PC-9 (cell line): ENCODE data around the gene MYH6. TPM values are rescaled to one million over a fixed set of nuclear protein-coding genes. Genes with fewer than 3 reads are reported as not detected.

Experiments used
- BruUV-seq: library from RNA; stranded (reverse); fragments of 400-500 nt; replicated peaks from 2 replicates; lab custom pipeline; 2021; lab: Mats Ljungman, UMichigan
- CTCF ChIA-PET: fragments of 300-600 bp; sonication (Branson Sonifier 250); formaldehyde crosslinking; loops from one replicate; lab custom pipeline; 2022; ENCODE audit warnings: antibody characterized with exemption; lab: Charles Lee
- POLR2A ChIA-PET: fragments of 300-600 bp; sonication (Branson Sonifier 250); formaldehyde crosslinking; loops from one replicate; lab custom pipeline; 2022; ENCODE audit warnings: antibody characterized with exemption; ENCODE audit not compliant: unreplicated experiment; lab: Charles Lee
- DNase-seq, 2 experiments: peaks; one replicate each; pipeline versions ENCODE4 v3.0.0 to v3.0.0-alpha.2; 2015 to 2022; ENCODE audit warnings: mixed read lengths in 1 of 2
- H2AFZ ChIP-seq: fragments of 200-600 bp; sonication (generic); 2 replicates; pipeline ENCODE4 v1.8.1; 2017; ENCODE audit warnings: antibody characterized with exemption
- H3F3A ChIP-seq: fragments of 200-600 bp; sonication (generic); 2 replicates; pipeline ENCODE4 v1.8.1; 2017; ENCODE audit warnings: antibody characterized with exemption, mild to moderate bottlenecking, low read depth; ENCODE audit not compliant: insufficient read depth
- H3K27ac ChIP-seq: fragments of 200-600 bp; sonication (generic); 2 replicates; pipeline ENCODE4 v1.6.1; 2016; ENCODE audit warnings: mixed run types
- H3K27me3 ChIP-seq: fragments of 200-600 bp; sonication (generic); 2 replicates; pipeline ENCODE4 v1.6.1; 2016; ENCODE audit warnings: low read depth, mixed run types; ENCODE audit not compliant: insufficient read depth
- H3K36me3 ChIP-seq: fragments of 200-600 bp; sonication (generic); 2 replicates; pipeline ENCODE4 v1.6.1; 2016; ENCODE audit warnings: low read depth, mixed run types
- H3K4me1 ChIP-seq: fragments of 200-600 bp; sonication (generic); replicated peaks from 2 replicates; pipeline ENCODE4 v1.6.1; 2016; ENCODE audit warnings: mixed run types; ENCODE audit not compliant: insufficient read depth
- H3K4me2 ChIP-seq: fragments of 200-600 bp; sonication (generic); 2 replicates; pipeline ENCODE4 v1.6.1; 2017; ENCODE audit warnings: mixed run types
- H3K4me3 ChIP-seq: fragments of 200-600 bp; sonication (generic); 2 replicates; pipeline ENCODE4 v1.6.1; 2016; ENCODE audit warnings: mixed run types
- H3K79me2 ChIP-seq: fragments of 200-600 bp; sonication (generic); 2 replicates; pipeline ENCODE4 v1.6.1; 2017; ENCODE audit warnings: low read depth, mixed run types
- H3K9me2 ChIP-seq: fragments of 200-600 bp; sonication (generic); 2 replicates; pipeline ENCODE4 v1.8.1; 2017; ENCODE audit warnings: mild to moderate bottlenecking; ENCODE audit not compliant: insufficient read depth
- H3K9me3 ChIP-seq: fragments of 200-600 bp; sonication (generic); 2 replicates; pipeline ENCODE4 v1.8.1; 2016; ENCODE audit warnings: low read depth; ENCODE audit not compliant: insufficient read depth
- H4K20me1 ChIP-seq: fragments of 200-600 bp; sonication (generic); 2 replicates; pipeline ENCODE4 v1.8.1; 2017; ENCODE audit not compliant: insufficient read depth
- EZH2 ChIP-seq: fragments of 200-600 bp; sonication (generic); IDR thresholded peaks from 2 replicates; pipeline ENCODE4 v1.8.0; 2017; ENCODE audit warnings: antibody characterized with exemption, low read depth
- intact Hi-C: fragments of 100-400 bp; cut with micrococcal nuclease; formaldehyde crosslinking; loops from one replicate; pipeline ENCODE4 v1.10.0; 2022; ENCODE audit not compliant: unreplicated experiment
- total RNA-seq: library from RNA; stranded (reverse); gene quantifications from 2 replicates; pipeline ENCODE4 v1.2.3, GENCODE V29; 2021
- TF ChIP-seq, protein P1 (sequence below): fragments of 200-600 bp; sonication (generic); conservative IDR thresholded peaks from 2 replicates; pipeline ENCODE4 v1.6.1; 2017; ENCODE audit warnings: mixed run types, antibody characterized with exemption, mild to moderate bottlenecking, moderate library complexity

MYH6 gene
- total RNA-seq, 1 experiment from 2014 or later, result not detected

DNA sequence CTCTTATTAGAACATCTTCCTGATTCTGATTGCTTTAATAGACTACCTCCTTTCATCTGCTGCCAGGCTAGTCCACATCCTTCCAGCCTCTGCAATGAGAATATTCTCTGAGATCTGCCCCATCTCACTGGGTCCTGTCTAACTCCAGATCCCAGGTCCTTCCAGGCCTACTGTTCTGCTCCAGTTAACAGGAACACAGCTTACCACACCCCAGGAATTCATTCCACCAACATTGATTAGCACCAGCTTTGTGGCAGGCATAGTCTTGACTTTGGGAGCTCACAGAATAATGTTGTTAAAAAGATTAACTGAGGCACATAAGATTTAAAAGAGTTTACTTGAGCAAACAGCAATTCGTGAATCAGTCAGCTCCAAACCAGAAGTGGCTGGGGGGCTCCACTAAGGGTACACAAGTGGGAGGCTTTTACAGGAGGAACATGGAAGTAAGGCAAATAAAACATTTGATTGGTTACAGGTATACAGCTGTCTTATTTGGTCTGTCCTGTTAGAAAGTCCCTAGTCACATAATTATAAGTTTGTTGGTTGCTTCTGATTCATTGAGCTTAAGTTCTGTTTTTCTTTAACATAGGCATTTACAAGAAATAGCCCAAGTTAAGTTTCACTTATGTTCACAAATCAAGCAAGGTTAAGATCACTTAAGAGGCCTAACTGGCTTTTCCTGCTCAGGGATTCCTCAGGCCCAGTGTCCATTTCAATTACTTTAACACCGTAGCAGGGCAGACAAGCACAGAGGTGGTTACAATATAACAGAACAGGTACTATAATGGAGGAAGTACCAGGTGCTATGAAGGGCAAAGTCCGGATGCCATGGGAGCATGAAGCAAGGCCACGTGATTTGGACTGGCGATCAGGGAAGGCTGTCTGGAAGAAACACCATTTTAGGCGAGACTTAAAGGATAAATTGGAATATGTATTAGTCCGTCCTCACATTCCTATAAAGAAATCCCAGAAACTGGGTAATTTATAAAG is 39.6 kb upstream of the MYH6 start:
- Histone ChIP-seq H3K79me2 (no peaks in the 10 kb centered on the region), H3K27ac (no peak overlapping the region), H3K9me3 (no peaks in the 10 kb centered on the region), H3K4me3 (no peak overlapping the region), H3K4me1 (no peaks in the 10 kb centered on the region), H3F3A (no peaks in the 10 kb centered on the region), H3K9me2 (no peaks in the 10 kb centered on the region), H3K4me2 (no peak overlapping the region), H3K36me3 (no peaks in the 10 kb centered on the region), H4K20me1 (no peaks in the 10 kb centered on the region), H2AFZ (no peak overlapping the region), H3K27me3 (peaks cover 23% of the 10 kb centered on the region)
- BruUV-seq, result no TSS peak
- POLR2A ChIA-PET, result no interaction called here
- TF ChIP-seq, protein P1, sequence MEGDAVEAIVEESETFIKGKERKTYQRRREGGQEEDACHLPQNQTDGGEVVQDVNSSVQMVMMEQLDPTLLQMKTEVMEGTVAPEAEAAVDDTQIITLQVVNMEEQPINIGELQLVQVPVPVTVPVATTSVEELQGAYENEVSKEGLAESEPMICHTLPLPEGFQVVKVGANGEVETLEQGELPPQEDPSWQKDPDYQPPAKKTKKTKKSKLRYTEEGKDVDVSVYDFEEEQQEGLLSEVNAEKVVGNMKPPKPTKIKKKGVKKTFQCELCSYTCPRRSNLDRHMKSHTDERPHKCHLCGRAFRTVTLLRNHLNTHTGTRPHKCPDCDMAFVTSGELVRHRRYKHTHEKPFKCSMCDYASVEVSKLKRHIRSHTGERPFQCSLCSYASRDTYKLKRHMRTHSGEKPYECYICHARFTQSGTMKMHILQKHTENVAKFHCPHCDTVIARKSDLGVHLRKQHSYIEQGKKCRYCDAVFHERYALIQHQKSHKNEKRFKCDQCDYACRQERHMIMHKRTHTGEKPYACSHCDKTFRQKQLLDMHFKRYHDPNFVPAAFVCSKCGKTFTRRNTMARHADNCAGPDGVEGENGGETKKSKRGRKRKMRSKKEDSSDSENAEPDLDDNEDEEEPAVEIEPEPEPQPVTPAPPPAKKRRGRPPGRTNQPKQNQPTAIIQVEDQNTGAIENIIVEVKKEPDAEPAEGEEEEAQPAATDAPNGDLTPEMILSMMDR, result no peak
- no peak for TF ChIP-seq EZH2
- intact Hi-C loops, result no loop called here
- no peak for DNase-seq
- CTCF ChIA-PET, result no interaction called here

DNA sequence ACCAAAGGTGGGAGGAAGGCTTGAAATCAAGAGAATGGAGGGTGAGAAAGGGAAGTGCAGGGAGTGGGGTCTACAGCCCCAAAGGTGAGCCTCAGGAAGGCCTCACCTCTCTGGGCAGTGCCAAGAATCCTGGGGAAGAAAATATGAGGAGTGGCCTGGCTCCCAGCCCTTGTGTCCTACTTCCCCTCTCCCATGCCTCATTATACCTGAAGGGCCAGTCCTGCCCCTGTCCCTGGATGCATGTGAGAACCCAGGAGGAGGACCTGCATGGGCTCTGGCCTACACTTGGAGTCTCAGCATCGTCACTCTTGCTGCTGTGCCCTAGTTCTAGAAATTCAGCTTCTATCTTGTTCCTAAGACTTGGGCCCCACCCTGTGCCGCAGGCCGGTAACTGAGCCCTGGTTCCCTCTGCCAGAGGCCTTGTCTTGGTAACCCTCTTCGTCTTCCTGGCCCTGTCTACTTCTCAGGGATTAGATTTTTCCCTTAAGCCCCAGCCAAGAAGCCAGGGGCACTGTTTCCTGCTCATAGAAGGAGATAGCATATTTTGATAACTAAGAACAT is 38.3 kb upstream of the MYH6 start:
- Histone ChIP-seq H3K4me2 (no peak overlapping the region), H3K27ac (no peak overlapping the region), H3K27me3 (peaks cover 27% of the 10 kb centered on the region; the same call in 1 of the 2 replicates), H3K4me1 (no peaks in the 10 kb centered on the region), H4K20me1 (no peaks in the 10 kb centered on the region), H3K36me3 (no peaks in the 10 kb centered on the region), H3K9me2 (no peaks in the 10 kb centered on the region), H3K79me2 (no peaks in the 10 kb centered on the region), H3K4me3 (no peak overlapping the region), H2AFZ (no peak overlapping the region), H3F3A (no peaks in the 10 kb centered on the region), H3K9me3 (no peaks in the 10 kb centered on the region)
- no peak for DNase-seq
- BruUV-seq, result no TSS peak
- no peak for TF ChIP-seq EZH2
- TF ChIP-seq, protein P1, result no peak
- intact Hi-C loops, result no loop called here
- ChIA-PET POLR2A (no interaction called here), CTCF (no interaction called here)

DNA sequence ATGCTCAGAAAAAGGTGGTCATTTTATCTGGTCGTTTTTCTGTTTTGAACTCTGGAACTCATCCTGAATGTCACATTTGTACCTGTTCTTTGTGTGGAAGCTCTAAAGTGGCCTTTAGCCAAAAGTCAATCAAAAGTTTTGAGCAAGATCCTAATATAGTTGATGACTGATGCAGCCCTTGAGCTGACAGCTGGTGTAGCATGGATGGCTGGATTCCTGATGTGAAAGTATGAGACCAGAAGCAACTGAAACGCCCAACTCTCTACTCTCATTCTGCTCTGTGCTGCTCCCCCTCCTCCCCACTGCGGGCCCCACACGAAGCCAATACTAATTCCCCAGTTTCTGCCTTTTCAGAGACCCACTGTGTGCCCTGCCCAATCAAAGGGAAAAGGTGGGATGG is 37.7 kb upstream of the MYH6 start:
- H3K4me1 ChIP-seq, result no peaks in the 10 kb centered on the region
- CTCF ChIA-PET, result no interaction called here
- POLR2A ChIA-PET, result no interaction called here
- no peaks in the 10 kb centered on the region for H4K20me1 ChIP-seq
- H3K4me2 ChIP-seq, result no peak overlapping the region
- no peak overlapping the region for H3K27ac ChIP-seq
- BruUV-seq, result no TSS peak
- intact Hi-C loops, result no loop called here
- no peak for DNase-seq
- no peaks in the 10 kb centered on the region for H3K9me2 ChIP-seq
- H3K9me3 ChIP-seq, result no peaks in the 10 kb centered on the region
- no peaks in the 10 kb centered on the region for H3K36me3 ChIP-seq
- H3K79me2 ChIP-seq, result no peaks in the 10 kb centered on the region
- TF ChIP-seq, protein P1, result no peak
- no peak for TF ChIP-seq EZH2
- H3K27me3 ChIP-seq, result peaks cover 29% of the 10 kb centered on the region
- no peak overlapping the region for H2AFZ ChIP-seq
- no peak overlapping the region for H3K4me3 ChIP-seq
- H3F3A ChIP-seq, result no peaks in the 10 kb centered on the region
